ENCODE results near the gene IL1R1.

Gene IL1R1

GRCh38 chr2:102177814-102178478 is 35.4 kb downstream of the IL1R1 start:
- ATAC-seq (no peak), DNase-seq (no peak)

GRCh38 chr2:102179061-102179460 is 36.5 kb downstream of the IL1R1 start:
- DNase-seq (no peak), ATAC-seq (no peak)

DNA sequence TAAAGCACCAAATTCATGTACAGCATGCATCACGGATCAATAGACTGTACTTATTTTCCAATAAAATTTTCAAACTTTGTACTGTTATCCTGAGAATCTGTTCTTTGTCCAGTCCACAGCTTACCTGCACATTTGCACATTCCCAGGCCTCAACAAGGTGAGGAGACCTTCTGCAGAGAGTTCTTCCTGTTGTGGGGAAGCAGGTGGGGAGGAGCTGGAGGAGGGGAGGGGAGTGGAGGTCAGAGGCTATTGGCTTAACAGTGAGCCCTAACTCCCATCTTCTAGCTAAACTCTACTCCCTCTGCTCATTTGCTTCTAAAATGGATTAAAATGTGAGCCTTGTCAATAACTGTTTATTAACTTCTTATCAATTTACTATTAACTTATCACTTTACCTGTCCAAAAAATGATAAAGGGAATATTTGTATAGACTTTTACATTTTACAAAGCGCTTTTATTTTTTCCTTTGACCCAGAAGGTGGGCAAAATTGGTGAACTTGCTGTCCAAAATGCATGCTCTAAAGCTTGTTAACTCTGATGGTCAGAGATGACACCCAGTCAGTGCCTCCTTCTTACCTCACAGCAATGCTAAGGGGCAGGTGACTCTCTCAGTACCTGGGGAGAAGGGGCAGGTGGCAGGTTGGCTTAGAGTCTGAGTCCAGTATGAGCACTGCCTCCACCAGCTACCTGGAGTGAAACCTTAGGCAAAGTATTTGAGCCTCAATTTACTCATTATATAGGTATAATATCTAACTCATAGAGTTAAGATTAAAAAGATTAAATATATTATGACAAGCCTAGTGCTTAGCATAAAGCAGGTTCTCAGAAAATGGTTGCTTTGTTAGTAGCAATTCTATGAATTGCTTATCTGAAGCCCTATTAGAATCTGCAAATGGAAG is 37.5 kb downstream of the IL1R1 start:
- DNase-seq, result no peak
- ATAC-seq, result no peak

GRCh38 chr2:102180687-102180999 is 38.1 kb downstream of the IL1R1 start:
- DNase-seq, result no peak
- ATAC-seq, result no peak

DNA sequence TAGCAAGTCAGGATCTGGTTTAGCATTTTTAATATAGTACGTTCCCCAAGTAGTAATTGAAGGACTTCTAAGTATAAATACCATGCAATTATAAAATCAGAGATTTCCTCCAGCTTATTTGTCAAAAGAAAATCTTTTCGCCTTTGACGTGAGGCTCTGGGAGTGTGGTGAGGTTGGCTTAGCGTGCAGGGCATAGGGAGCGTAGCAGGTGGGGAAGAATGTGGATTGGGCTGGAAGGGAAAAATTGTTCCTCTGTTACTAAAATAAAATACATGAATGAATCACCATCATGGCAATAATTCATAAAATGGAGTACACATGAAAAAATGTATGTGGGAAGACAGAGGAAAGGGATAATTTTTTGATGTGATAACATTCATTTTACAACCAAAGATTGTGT is 38.8 kb downstream of the IL1R1 start:
- ATAC-seq (no peak), DNase-seq (no peak)

DNA sequence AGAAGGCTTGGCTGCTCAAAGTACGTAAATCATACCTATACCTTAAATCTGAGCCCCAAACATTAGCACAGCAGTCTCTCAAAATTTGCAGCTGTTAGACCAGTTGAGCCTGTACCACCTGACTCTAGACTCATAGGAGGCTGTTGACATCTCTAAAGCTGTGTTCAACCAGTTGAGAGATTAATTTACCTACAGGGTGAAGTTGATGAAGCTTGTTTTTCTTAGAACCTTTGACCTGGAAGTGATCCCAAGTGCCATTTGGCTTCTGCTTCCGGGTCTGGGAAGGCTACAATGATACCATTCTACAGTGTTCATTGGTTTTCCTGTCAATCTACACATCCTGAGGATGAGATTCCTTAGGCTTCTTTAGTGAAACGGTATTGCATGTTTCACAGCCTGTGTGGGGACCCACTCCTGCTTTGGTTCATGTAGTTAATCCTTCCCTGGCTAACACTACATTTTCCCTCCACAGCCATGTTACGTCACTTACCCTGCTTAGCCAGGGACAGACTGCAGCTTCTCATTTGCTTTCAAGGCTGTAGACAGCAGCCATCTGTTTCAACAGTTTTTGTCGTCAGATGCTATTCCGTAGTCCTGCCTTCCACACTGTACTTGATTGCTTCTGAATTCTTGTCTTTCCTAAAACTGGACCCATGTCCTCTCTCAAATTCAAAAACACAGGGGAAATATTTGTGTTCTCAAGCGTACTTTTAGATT is 39.5 kb downstream of the IL1R1 start:
- ATAC-seq (no peak), DNase-seq (no peak)

DNA sequence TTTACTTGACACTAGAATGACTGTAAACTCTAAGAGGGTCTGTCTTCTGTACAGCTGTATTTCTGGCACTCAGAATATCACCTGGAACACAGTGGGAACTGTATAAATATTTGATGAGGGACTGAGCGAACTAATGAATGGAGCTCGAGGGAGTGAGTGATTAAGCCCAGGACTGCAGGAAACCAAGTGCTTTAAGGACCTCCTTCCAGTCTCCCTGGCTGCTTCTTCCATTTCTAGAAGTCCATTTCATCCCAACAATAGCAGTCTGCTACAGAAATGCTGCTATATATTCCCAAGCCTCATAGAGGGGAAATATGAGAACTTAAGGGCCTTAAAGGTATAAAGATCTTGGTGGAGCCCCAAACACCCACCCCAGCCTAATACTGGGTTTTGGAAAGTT is 41.5 kb downstream of the IL1R1 start:
- no peak for ATAC-seq
- DNase-seq, result no peak

DNA sequence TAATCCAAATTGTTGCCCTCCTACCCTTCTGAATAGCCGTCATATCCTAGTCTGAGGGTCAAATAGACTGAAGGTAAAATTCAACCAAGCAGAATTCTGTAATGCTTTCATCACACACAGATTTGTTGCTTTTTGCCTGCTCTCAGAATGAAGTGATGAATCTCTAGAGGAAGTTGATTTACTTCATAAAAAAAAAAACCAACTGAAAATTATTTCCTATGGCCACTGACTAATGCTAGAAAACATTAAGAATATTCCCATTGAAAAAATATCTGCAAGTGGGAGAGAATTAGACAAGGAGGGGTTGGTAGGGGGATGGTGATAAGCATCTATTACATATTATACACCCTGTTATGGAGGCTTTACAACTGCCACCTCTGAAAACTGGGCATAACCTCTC is 42.0 kb downstream of the IL1R1 start:
- no peak for ATAC-seq
- DNase-seq, result no peak

- DNase-seq (no peak), ATAC-seq (no peak)
Measured at GRCh38 chr2:102185347-102185746, 42.8 kb downstream of the IL1R1 start.

DNA sequence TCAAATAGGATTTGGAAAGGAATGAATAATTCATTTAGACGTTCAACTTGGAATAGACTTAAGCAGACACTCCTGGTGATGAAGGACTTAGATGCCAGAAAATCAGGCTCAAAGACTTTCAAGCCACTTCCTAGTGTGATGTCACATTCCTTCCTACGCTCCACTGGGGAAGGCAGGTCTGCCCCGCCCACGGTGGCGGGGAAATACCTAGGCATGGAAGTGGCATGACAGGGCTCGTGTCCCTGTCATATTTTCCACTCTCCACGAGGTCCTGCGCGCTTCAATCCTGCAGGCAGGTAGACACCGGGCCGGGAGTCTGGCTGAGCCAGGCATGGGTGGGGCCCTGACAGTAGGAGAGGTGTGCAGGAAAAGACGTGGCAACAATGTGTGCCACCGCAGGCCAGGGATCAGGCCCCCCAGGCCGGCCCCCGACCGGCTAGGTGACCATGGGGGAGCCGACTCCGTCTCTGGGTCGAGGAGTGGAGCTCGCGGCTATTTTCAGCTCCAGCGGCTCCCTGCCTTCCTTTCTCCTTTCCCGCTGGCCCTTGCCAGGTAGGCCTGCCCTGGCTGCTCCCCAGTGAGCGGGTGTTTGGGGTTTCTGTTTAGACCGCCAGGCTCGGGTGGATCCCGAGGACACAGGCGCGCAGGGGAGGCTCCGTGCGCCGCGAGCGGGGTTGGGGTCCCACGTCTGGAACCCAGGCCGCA is 44.4 kb downstream of the IL1R1 start, which contains the start of gene IL1RL2:
Gene IL1RL2, plus strand, starts transcription at position 233 of the 705 bp plus-strand sequence. CDS start 845 bp downstream, outside the sequence.
- DNase-seq (peak; percentile 20), ATAC-seq (peak; percentile 14)

DNA sequence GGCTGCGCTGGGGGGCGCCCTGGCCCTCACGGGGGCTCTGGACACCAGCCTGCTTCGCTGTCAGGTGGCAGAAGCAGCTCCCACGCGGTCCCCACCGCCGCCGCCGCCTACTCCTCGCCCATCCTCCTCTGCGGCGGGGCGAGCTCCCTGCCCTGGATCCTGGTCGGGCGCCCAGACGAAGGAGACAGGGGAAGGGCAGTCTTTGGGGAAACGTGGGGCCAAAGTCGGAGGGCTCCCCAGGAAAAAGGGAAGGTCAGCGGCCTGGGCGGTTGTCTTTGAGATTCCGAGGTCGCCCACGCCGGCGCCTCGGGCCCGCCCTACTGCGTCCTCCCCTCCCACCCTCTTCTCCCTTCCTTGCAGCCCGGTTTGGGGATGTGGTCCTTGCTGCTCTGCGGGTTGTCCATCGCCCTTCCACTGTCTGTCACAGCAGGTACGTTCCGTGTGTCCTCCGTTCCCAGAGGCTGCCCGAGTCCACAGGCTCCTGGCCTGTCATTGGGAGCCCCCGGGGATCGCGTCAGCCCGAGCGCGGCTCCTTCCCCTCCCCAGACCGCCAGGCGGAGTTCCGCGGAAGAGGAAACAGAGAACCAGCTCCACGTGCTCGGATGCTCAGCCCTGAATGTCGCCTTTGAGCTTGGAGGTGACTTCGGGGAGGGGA is 45.1 kb downstream of the IL1R1 start:
- ATAC-seq (peak; percentile 72), DNase-seq (peak; percentile 63)

- ATAC-seq (no peak), DNase-seq (no peak)
Measured at GRCh38 chr2:102190430-102191107, 48.0 kb downstream of the IL1R1 start.

DNA sequence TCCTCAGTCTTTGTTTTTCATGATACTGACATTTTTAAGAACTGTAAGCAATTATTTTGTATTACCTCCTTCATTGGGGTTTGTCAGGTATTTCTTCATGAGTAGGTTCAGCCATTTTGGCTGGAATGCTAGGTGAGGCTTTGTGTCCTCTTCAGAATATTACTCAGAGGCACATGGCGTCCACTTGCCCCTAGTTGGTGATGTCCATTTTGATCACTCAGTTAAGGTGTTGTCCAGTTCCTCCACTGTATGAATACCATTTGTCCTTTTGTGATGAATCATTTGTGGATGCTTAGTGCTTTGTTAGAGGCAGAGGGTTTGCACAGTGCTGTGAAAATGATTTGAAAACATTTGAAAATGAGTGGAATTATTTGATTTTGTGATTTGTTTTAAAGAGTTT is 49.0 kb downstream of the IL1R1 start:
- ATAC-seq (no peak), DNase-seq (no peak)

- ATAC-seq (no peak), DNase-seq (no peak)
Measured at GRCh38 chr2:102193074-102193473, 50.5 kb downstream of the IL1R1 start.

GRCh38 chr2:102194609-102195268 is 52.2 kb downstream of the IL1R1 start:
- DNase-seq, result no peak
- ATAC-seq, result no peak

GRCh38 chr2:102197389-102198137 is 55.0 kb downstream of the IL1R1 start:
- ATAC-seq, result no peak

DNA sequence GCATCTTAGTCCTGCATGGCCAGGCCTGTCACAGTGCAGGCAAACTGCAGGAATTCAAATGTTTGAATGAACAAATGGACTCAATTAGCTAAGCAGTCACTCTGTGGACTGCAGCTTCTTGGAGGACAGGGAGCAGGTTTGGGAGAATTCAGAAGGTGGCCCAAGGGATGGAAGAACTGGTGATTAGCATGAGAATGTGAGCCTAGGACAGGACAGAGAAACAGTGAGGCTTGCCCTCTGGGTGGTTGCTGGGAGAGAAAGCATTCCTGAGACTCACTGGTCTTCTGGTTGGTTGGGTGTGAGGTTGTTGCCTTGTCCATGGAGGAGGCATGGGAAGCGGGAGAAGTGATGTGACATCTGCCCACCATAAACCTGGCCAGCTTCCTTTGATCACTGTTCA is 58.0 kb downstream of the IL1R1 start:
- no peak for ATAC-seq

More at GRCh38 chr2:102197389-102198137, 55.0 kb downstream of the IL1R1 start:
- DNase-seq, result no peak

DNA sequence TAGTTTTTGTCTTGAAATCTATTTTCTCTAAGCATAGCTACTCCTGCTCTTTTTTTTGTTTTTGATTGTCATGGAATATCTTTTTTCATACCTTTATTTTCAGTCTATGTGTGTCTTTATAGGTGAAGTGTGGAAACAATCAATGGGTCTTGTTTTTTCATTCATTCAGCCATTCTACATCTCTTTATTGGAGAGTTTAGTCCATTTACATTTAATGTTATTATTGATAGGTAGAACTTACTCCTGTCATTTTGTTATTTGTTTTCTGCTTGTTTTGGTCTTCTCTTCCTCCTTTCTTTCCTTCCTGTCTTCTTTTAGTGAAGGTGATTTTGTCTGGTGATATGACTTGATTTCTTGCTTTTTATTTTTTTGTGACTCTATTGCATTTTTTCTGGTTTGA is 62.1 kb downstream of the IL1R1 start:
- DNase-seq (no peak), ATAC-seq (no peak)

More for the DNA sequence above, 58.0 kb downstream of the IL1R1 start:
- no peak for DNase-seq

DNA sequence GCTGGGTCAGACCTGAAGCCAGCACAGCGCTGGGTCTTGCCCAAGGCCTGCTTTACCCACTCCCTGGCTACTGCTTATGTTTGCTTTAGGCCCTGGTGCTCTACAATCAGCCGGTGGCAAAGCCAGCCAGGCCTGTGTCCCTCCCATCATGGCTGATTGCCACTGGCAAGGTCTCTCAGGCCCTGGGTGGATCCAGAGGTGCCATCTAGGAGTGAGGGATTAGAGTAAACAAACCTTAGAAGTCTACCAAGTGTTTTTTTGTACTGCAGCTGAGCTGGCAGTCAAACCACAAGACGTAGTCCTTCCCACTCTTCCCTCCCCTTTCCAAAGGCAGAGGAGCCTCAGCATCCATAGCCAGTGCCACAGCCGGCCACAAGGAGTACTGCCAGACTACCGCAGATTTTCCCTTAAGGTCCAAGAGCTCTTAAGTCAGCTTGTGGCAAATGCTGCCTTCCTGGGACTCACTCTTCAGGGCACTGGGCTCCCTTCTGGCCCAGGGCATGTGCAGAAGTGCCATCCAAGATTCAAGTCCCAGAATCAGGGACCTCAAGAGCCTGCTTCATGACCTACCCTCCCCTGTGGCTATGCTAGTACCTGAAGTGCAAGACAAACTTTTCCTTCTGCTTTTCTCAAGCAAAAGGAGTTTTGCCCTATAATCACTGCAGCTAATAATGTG is 64.3 kb downstream of the IL1R1 start:
- ATAC-seq (no peak), DNase-seq (no peak)

Data from stimulated activated naive CD8-positive, alpha-beta T cell treated with anti-CD3 and anti-CD28 coated beads, Interleukin-15, Interleukin-2, amounts not matched to agents 100 U/mL and 50 U/mL, for 24 hours (primary cell).